GM21786 (cell line): ENCODE results near the gene CDK12.

ENCODE experiments used
- ATAC-seq: cut with Tn5 transposase; IDR thresholded peaks from one replicate; pipeline ENCODE4 v1.9.1; 2021; ENCODE audit not compliant: unreplicated experiment

The CDK12 gene

DNA sequence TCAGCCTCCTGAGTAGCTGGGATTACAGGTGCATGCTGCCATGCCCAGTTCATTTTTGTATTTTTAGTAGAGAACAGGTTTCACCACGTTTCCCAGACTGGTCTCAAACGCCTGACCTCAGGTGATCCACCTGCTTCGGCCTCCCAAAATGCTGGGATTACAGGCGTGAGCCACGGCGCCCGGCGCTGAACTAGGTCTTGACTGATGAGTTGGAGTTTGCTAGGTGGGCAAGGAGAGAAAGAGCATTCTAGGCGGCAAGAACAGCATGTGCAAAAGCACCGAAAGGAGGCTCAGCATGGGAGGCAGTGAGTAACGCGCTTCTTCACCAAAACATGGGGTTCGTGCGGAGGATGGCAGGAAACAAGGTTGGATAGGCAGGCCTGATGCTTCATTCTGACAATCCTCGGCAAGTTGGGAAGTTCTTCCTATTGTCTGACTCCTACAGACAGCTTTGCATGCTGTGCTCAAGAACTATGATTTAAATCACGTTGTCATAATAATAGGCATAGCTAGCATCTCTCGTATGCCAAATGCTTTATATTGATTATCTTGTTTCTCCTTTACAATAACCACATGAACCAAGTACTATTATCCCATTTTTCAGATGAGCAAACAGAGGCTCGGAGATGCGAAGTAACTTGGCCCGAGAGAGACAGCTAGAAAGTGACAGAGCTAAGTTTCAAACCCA is 119.9 kb downstream of the CDK12 start:
- ATAC-seq = no peak

DNA sequence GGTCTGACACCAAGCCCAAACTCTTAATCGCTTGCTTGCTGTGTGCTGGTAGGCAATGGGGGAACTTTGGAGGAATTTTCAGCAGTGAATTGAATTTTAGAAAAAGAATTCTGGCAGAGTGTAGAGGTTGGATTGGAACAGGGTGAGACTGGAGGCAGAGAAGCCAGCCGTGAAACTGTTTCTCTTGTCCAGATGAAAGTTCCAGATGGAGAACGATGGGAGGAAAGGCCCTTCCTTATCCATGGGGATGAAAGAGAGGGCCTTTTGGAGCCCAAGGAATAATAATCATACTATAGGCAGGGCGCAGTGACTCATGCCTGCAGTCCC is 120.4 kb downstream of the CDK12 start:
- no peak for ATAC-seq

DNA sequence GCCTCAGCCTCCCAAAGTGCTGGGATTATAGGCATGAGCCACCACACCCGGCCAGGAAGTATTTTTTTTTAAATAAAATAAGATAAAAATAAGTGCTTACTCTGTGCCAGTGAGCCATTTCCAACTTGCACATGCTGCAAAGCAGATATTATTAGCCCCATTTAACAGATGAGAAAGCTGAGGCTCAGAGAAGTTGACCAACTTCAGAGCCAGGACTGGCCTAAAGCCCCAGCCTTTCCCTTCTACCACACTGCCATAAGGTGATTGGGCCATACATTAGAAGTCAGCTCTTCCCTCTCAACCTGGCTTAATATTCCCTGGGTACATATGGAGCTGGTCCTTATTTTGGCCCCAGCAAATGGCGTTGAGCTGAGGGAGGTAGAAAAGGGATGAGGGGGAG is 121.4 kb downstream of the CDK12 start:
- no peak for ATAC-seq
